ENCODE data around the gene PRR14. TPM values are rescaled to one million over a fixed set of nuclear protein-coding genes. Genes with fewer than 3 reads are reported as not detected.
A peak's percentile ranks its signal among the peaks of the same experiment; 100 is the strongest.
"Not testable (repeated sequence)": the region's sequence is repeated elsewhere in the genome, so short reads cannot be mapped to it uniquely, and the experiment has no call there.

PRR14 gene
- total RNA-seq, 1 donor, result 20.8 TPM

DNA sequence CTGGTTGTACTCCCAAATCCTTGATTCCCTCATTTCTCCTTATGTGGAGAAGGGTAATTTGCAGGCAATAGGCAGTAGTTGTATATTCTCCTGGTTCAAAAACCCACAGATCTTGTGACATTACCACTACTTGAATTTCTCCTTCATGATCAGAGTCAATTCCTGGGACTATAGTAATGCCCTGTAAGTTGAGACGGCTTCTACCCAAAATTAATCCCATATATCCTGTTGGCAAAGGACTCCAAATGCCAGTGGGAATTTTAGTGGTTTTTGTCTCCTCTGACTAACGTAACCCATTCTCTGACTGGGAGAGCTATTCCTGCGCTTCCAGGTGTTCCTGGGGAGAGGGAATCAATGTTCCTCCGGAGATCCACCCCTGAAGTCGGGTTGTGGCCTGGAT is 29.0 kb upstream of the PRR14 start:
- no peaks in the 10 kb centered on the region for H3K4me1 ChIP-seq (ENCODE audit: insufficient read depth, low read length)
- H3K9me3 ChIP-seq (ENCODE audit: low read depth, low read length), result no peaks in the 10 kb centered on the region
- H3K27me3 ChIP-seq (ENCODE audit: insufficient read depth, low read length), result no peaks in the 10 kb centered on the region
- H3K4me3 ChIP-seq (ENCODE audit: low read length), result no peak overlapping the region

DNA sequence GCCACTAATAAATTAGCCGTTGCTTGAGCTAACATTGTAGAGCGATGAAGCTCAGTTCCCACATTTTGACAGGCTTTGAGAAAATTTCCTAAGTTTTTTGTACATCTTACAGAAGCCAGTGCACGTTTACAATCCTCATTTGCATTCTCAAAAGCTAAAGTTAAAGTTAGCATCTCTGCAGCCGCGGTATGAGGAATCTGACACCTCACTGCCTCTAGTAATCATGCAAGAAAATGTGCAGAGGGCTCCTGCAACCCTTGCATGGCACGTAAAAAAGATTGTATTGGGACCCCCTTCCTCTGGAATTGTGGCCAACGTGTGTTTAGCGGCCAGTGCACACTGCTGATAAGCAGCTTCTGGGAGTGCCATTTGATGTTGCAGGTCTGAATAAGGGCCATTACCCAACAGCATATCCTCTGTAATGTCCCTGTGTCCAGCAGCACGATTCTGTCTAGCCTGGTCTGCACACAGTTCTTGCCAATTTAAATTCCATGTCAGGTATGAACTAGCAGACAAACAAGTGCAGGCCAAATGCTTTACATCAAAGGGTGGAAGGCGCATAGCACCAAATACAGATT is 28.2 kb upstream of the PRR14 start:
- Histone ChIP-seq H3K4me1 (ENCODE audit: insufficient read depth, low read length) (no peaks in the 10 kb centered on the region), H3K9me3 (ENCODE audit: low read depth, low read length) (no peaks in the 10 kb centered on the region), H3K27me3 (ENCODE audit: insufficient read depth, low read length) (no peaks in the 10 kb centered on the region), H3K4me3 (ENCODE audit: low read length) (no peak overlapping the region)

DNA sequence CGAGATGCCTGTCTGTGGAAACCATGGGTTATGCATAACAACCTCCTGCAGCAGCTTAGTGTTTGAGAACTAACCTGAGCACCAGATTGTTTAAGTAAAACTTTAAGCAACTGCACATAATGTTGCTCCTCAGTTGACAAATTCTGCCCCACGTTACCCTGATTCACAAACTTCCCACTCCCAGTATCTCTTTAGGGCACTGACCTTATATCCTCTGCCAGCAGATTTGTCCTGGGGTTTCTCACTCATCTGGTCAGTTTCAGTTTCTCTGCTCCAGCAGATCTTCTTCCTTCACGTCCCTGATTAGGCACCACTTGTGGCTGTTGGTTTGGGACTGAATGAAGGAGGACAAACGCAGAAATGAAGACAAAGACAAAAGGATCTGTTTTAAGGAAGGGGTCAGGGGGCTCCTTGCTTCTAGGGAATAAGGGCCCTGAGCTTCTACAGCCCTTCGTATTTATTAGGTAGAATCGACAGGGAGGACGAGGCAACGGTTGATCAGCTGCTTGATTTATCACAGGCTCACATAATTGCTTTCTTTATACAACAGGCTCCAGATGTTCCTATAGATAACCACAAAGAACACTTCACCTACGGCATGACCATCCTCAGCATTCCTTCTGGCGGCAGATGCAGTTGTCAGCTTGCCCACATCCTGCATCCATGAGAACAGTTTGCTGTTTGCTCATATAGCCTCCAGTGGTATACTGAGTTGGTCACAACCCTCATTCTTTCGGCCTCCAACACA is 27.1 kb upstream of the PRR14 start:
- peaks cover 4% of the 10 kb centered on the region for H3K4me1 ChIP-seq (ENCODE audit: insufficient read depth, low read length)
- H3K9me3 ChIP-seq (ENCODE audit: low read depth, low read length), result no peaks in the 10 kb centered on the region
- no peaks in the 10 kb centered on the region for H3K27me3 ChIP-seq (ENCODE audit: insufficient read depth, low read length)
- no peak overlapping the region for H3K4me3 ChIP-seq (ENCODE audit: low read length)

DNA sequence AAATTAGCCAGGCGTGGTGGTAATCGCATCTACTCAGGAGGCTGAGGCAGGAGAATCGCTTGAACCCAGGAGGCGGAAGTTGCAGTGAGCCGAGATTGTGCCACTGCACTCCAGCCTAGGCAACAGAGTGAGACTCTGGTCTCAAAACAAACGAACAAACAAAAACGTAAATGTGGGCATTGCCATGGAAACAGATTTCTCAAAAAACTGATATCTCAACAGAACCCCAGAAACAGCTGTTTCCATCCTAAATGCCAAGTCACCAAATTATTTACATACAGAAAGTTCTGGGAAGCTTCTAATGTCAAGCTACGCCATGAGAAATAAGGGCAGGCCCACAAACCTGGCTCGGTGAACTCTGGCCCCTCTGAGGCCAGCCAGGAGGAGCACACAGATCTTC is 24.5 kb upstream of the PRR14 start:
- H3K27me3 ChIP-seq (ENCODE audit: insufficient read depth, low read length), result no peaks in the 10 kb centered on the region
- no peaks in the 10 kb centered on the region for H3K9me3 ChIP-seq (ENCODE audit: low read depth, low read length)
- H3K4me3 ChIP-seq (ENCODE audit: low read length), result no peak overlapping the region
- peaks cover 7% of the 10 kb centered on the region for H3K4me1 ChIP-seq (ENCODE audit: insufficient read depth, low read length)

DNA sequence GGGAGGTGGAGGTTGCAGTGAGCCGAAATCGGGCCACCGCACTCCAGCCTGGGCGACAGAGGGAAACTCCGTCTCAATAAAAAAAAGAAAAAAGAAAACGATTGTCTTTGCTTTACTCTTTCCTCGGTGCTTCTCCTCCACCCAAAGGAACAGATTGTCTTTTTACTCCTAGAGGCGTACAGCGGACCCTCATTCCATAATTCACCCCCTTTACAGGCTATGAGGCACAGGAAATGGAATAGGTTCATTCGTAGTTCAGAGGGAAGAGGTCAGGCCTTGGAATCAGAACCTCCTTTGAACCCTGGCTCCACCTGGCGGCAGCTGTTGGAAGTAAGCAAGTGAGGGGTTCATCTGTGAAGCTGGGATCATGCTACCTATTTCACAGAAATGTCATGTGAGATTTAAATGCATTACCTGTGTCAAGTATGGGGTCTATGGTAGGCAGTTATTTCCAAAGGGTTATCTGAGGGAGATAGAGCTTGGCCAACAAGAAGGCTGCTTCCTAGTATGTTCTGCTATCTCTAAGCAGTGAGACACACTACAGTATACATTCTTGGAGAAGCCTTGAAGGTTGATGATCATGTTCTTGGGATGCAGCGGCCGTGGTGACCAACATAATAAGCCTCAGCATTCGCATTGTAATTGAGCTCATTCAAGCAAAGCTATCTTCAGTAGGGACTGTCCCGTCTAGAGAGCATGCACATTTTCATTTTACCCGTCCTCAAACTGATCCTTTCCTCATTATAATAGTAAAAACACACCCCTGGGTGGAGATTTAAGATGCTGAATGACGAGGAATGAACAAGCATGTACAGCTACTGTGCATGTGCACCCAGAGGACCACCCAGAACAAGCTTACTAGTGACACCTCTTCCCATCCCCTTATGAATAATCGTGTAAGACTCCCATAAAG is 21.9 kb upstream of the PRR14 start:
- peaks cover 14% of the 10 kb centered on the region for H3K4me1 ChIP-seq (ENCODE audit: insufficient read depth, low read length)
- H3K9me3 ChIP-seq (ENCODE audit: low read depth, low read length), result no peaks in the 10 kb centered on the region
- no peaks in the 10 kb centered on the region for H3K27me3 ChIP-seq (ENCODE audit: insufficient read depth, low read length)
- peak overlapping the region; percentile 16 for H3K4me3 ChIP-seq (ENCODE audit: low read length)

DNA sequence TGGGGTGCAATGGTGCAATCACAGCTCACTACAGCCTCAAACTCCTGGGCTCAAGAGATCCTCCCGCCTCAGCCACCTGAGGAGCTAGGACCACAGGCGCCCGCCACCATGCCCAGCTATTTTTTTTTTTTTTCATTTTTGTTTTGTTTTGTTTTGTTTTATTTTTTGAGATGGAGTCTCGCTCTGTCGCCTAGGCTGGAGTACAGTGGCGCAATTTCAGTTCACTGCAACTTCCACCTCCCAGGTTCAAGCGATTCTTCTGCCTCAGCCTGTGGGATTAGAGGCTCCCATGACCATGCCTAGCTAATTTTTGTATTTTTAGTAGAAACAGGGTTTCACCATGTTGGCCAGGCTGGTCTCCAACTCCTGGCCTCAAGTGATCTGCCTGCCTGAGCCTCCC is 18.3 kb upstream of the PRR14 start:
- H3K4me1 ChIP-seq (ENCODE audit: insufficient read depth, low read length), result peaks cover 20% of the 10 kb centered on the region
- H3K9me3 ChIP-seq (ENCODE audit: low read depth, low read length); H3K27me3 ChIP-seq (ENCODE audit: insufficient read depth, low read length); H3K4me3 ChIP-seq (ENCODE audit: low read length): not testable (repeated sequence)

DNA sequence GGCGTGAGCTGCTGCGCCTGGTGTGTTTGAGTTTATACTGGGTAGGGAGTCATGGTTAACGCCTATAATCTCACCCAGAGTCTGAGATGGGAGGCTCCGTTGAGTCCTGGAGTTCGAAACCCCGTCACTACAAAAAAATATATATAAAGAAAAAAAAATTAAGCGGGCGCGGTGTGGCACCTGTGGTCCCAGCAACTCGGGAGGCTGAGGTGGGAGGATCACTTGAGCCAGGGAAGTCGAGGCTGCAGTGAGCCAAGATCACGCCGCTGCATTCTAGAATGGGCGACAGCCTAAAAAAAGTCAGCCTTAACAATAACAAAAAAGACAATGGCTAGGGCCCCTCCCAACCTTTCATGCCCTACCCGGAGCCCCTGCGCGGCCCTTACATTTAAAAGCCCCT is 17.2 kb upstream of the PRR14 start:
- H3K4me3 ChIP-seq (ENCODE audit: low read length), result peak overlapping the region; percentile 36

DNA sequence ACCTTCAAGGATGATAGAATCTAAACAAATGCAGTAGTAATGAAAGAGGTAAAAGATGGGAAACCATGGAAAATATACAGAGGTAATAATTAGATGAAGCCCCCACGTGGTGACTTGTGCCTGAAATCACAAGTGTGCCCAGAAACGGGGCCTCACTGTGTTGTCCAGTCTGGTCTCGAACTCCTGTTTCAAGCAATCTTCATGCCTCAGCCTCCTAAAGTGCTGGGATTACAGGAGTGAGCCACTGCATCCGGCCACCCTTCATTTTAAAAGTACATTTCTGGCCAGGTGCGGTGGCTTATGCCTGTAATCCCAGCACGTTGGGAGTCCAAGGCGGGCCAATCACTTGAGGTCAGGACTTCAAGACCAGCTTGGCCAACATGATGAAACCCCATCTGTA is 14.2 kb upstream of the PRR14 start:
- Histone ChIP-seq H3K4me3 (ENCODE audit: low read length) (no peak overlapping the region), H3K4me1 (ENCODE audit: insufficient read depth, low read length) (peaks cover 13% of the 10 kb centered on the region), H3K27me3 (ENCODE audit: insufficient read depth, low read length) (no peaks in the 10 kb centered on the region), H3K9me3 (ENCODE audit: low read depth, low read length) (no peaks in the 10 kb centered on the region)

More for the DNA sequence above, 17.2 kb upstream of the PRR14 start:
- Histone ChIP-seq H3K4me1 (ENCODE audit: insufficient read depth, low read length) (peaks cover 17% of the 10 kb centered on the region), H3K9me3 (ENCODE audit: low read depth, low read length) (no peaks in the 10 kb centered on the region), H3K27me3 (ENCODE audit: insufficient read depth, low read length) (no peaks in the 10 kb centered on the region)

DNA sequence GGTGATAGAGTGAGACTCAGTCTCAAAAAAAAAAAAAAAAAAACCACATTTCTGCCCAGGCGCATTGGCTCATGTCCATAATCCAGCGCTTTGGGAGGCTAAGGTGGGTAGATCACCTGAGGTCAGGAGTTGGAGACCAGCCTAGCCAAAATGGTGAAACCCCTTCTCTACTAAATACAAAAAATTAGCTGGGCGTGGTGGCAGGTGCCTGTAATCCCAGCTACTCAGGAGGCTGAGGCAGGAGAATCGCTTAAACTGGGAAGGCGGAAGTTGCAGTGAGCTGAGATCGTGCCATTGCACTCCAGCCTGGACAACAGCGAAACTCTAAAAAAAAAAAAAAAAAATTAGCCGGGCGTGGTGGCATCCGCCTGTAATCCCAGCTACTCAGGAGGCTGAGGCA is 13.6 kb upstream of the PRR14 start:
- H3K27me3 ChIP-seq (ENCODE audit: insufficient read depth, low read length); H3K4me3 ChIP-seq (ENCODE audit: low read length); H3K9me3 ChIP-seq (ENCODE audit: low read depth, low read length): not testable (repeated sequence)
- peaks cover 13% of the 10 kb centered on the region for H3K4me1 ChIP-seq (ENCODE audit: insufficient read depth, low read length)

DNA sequence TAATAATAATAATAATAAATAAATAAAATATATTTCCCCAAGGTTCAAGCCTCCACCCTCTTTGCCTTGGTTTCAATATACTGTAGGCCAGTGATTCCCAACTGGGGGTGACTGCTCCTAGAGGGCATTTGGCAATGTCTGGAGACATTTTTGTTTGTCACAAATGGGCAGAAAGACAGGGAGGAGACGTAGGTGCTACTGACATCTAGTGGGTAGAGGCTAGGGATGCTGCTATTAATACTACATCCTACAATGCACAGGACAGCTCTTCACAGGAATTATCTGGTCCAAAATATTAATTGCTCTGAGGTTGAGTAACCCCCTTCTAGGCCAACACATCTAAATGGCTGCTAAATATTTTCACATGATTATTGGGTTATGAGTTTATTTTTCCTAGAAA is 12.8 kb upstream of the PRR14 start:
- Histone ChIP-seq H3K27me3 (ENCODE audit: insufficient read depth, low read length) (no peaks in the 10 kb centered on the region), H3K4me3 (ENCODE audit: low read length) (no peak overlapping the region), H3K4me1 (ENCODE audit: insufficient read depth, low read length) (peaks cover 13% of the 10 kb centered on the region)

DNA sequence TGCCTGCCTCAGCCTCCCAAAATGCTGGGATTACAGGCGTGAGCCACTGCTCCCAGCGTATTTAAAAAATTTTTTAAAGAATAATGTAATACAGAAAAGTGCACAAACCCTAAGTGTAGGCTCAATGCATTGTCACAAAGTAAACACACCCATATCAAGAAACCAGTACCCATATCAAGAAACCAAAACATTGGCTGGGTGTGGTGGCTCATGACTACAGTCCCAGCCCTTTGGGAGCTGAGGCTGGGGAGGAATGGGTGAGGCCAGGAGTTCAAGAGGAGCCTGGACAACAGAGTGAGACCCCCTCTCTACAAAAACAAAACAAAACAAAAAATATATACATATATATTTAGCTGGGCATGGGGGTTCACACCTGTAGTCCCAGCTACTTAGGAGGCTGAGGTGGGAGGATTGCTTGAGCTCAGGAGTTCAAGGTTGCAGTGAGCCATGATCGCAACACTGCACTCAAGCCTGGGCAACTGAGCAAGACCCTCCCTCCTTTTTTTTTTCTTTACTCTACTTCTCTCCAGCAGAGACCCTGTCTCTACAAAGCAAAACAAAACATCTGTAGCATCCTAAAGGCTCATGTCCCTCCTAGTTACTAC is 9.3 kb upstream of the PRR14 start:
- Histone ChIP-seq H3K4me1 (ENCODE audit: insufficient read depth, low read length) (no peaks in the 10 kb centered on the region), H3K27me3 (ENCODE audit: insufficient read depth, low read length) (no peaks in the 10 kb centered on the region), H3K9me3 (ENCODE audit: low read depth, low read length) (no peaks in the 10 kb centered on the region), H3K4me3 (ENCODE audit: low read length) (no peak overlapping the region)

More for the DNA sequence above, 12.8 kb upstream of the PRR14 start:
- H3K9me3 ChIP-seq (ENCODE audit: low read depth, low read length), result no peaks in the 10 kb centered on the region

DNA sequence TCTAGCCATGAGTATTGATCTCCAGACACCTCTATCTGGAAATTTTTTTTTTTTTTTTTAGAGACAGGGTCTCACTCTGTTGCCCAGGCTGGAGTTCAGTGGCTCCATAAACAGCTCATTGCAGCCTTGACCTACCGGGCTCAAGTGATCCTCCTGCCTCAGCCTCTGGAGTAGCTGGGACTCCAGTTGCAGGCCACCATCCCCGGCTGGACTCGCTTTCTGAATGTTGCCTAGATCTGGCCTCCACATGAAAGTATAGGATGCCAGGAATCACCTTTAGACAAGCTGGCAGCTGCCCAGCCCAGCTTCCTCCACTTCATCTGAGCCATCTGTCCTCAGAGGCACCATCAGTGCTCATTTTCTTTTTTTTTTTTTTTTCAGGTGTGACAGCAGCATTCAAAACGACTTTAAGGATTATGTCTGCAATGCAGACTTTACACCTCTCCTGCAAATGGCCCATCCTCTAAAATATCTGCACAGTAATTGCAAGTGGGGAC is 6.4 kb upstream of the PRR14 start:
- Histone ChIP-seq H3K4me3 (ENCODE audit: low read length) (no peak overlapping the region), H3K27me3 (ENCODE audit: insufficient read depth, low read length) (no peaks in the 10 kb centered on the region), H3K4me1 (ENCODE audit: insufficient read depth, low read length) (peaks cover 2% of the 10 kb centered on the region), H3K9me3 (ENCODE audit: low read depth, low read length) (no peaks in the 10 kb centered on the region)

DNA sequence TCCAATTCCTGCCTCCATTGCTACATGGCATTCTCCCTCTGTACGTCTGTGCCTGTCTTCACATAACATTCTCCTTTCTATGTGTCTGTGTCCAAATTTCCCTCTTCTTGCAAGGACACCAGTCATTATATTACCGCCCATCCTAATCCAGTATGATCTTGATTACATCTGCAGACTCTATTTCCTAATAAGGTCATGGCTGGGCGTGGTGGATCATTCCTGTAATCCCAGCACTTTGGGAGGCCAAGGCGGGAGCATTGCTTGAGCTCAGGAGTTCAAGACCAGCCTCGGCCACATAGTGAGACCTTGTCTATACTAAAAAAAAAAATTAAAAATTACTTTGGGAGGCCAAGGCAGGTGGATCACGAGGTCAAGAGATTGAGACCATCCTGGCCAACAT is 5.0 kb upstream of the PRR14 start:
- no peaks in the 10 kb centered on the region for H3K9me3 ChIP-seq (ENCODE audit: low read depth, low read length)
- no peak overlapping the region for H3K4me3 ChIP-seq (ENCODE audit: low read length)
- peaks cover 8% of the 10 kb centered on the region for H3K4me1 ChIP-seq (ENCODE audit: insufficient read depth, low read length)
- no peaks in the 10 kb centered on the region for H3K27me3 ChIP-seq (ENCODE audit: insufficient read depth, low read length)

DNA sequence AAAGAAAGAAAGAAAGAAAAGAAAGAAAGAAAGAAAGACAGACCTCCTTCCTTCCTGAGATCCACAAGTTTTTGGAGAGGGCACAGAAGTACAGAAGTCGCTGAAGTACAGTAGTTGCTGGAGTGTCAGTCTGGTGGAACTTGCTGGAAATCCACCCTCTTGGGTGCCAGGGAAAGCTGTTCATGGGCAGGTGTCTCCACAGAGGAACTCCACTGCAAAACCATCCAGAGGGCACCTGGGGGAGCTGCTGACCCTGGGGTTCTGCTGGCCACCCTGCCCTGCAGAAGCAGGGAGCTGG is 3.5 kb upstream of the PRR14 start:
- peaks cover 15% of the 10 kb centered on the region for H3K4me1 ChIP-seq (ENCODE audit: insufficient read depth, low read length)
- no peaks in the 10 kb centered on the region for H3K9me3 ChIP-seq (ENCODE audit: low read depth, low read length)
- H3K27me3 ChIP-seq (ENCODE audit: insufficient read depth, low read length), result no peaks in the 10 kb centered on the region
- H3K4me3 ChIP-seq (ENCODE audit: low read length), result no peak overlapping the region

All from mononuclear cell (primary cell).